HG03565 (cell line): ENCODE measurements around the gene SOD2.

Experiments
- ATAC-seq: cut with Tn5 transposase; IDR thresholded peaks from one replicate; pipeline ENCODE4 v1.9.1; 2021; ENCODE audit warnings: mild to moderate bottlenecking, moderate library complexity; ENCODE audit not compliant: unreplicated experiment

The SOD2 gene

DNA sequence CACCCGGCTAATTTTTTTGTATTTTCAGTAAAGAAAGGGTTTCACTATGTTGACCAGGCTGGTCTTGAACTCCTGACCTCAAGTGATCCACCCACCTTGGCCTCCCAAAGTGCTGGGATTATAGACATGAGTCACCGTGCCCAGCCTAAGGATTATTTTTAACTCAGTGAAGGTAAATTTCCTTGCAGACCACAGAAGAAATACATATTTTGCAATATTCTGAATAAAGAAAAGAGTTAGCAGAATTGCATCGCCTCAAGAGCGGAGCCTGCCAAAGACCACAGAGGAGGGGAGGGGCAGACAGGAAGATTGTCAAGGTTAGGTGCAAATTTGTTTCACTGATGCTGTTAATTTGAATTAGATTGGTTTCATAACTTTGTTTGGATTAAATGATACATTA lies 47.4 kb downstream of the SOD2 start:
- ATAC-seq: no peak
